Mammary epithelial cell (primary cell): ENCODE results near the gene ZNF554.

ENCODE experiments used
- CTCF ChIP-seq, 2 donors: IDR thresholded peaks in 1 of 2; conservative IDR thresholded peaks in 1 of 2; 2 replicates each; pipeline ENCODE4 v1.5.1; 2011 to 2012; ENCODE audit warnings: inconsistent platforms in 2 of 2, low read length in 2 of 2, mild to moderate bottlenecking in 2 of 2, control low read depth in 1 of 2, low read depth in 1 of 2; ENCODE audit not compliant: insufficient read depth in 1 of 2; ENCODE audit errors: extremely low read depth in 1 of 2
- EZH2 ChIP-seq: IDR thresholded peaks from 2 replicates; pipeline ENCODE4 v1.6.1; 2012; ENCODE audit warnings: low read length, inconsistent platforms, borderline replicate concordance

GRCh38 chr19:2809387-2810140, 10.1 kb upstream of the ZNF554 start:
- no peak for TF ChIP-seq CTCF (conservative IDR thresholded peaks at IDR 0.05 in 1 of 2, IDR thresholded peaks at IDR 0.05 in 1 of 2; ENCODE audit: extremely low read depth in 1 of 2, insufficient read depth in 1 of 2, low read depth in 1 of 2, low read length in 2 of 2)
- TF ChIP-seq EZH2, result no peak
